ENCODE measurements around the gene RNF19B.
A peak's percentile ranks its signal among the peaks of the same experiment; 100 is the strongest.

The RNF19B gene

GRCh38 chr1:32967888-32968568, 3.4 kb upstream of the RNF19B start:
- Histone ChIP-seq H3K14ac (ENCODE audit: low read length) (no peak overlapping the region), H2BK120ac (ENCODE audit: low read depth, low read length) (no peak overlapping the region), H4K8ac (ENCODE audit: low read depth, low read length) (no peak overlapping the region), H3K9me3 (replicated peaks in 1 of 2; ENCODE audit: control insufficient read depth in 2 of 2, insufficient read depth in 1 of 2, low read depth in 1 of 2, low read length in 2 of 2) (no peaks in the 10 kb centered on the region), H3K79me1 (ENCODE audit: low read depth, low read length) (peaks cover 2% of the 10 kb centered on the region), H2AK5ac (ENCODE audit: low read depth, low read length) (no peak overlapping the region), H2BK5ac (ENCODE audit: low read length) (no peak overlapping the region), H2AFZ (ENCODE audit: low read length) (peak overlapping the region; percentile 57), H3K9ac (ENCODE audit: low read depth, low read length, poor library complexity) (no peak overlapping the region), H2BK12ac (ENCODE audit: low read length) (no peak overlapping the region), H3K36me3 (replicated peaks in 1 of 2; ENCODE audit: control insufficient read depth in 2 of 2, insufficient read depth in 2 of 2, low read length in 2 of 2) (no peaks in the 10 kb centered on the region), H3K18ac (ENCODE audit: low read length) (no peak overlapping the region), H3K4ac (ENCODE audit: low read length) (no peak overlapping the region), H3K27ac (replicated peaks; ENCODE audit: low read length) (no peak overlapping the region), H3K4me1 (ENCODE audit: control insufficient read depth in 2 of 2, insufficient read depth in 1 of 2, low read depth in 1 of 2, low read length in 2 of 2) (peaks cover 2 to 4% of the 10 kb centered on the region in 2 donors), H3K27me3 (ENCODE audit: control insufficient read depth in 3 of 3, insufficient read depth in 3 of 3, low read depth in 1 of 3, low read length in 3 of 3) (peaks cover 0 to 42% (median 22%) of the 10 kb centered on the region in 3 experiments), H2BK15ac (ENCODE audit: low read length) (no peak overlapping the region), H3K4me2 (ENCODE audit: insufficient read depth, low read length, poor library complexity, severe bottlenecking) (no peak overlapping the region), H3K4me3 (ENCODE audit: low read length in 2 of 2) (no peak overlapping the region), H3K23ac (ENCODE audit: low read depth, low read length, poor library complexity) (no peak overlapping the region), H4K91ac (ENCODE audit: low read depth, low read length, poor library complexity) (no peak overlapping the region)
- no CpG with 5 or more reads among the region's 4 CpGs for WGBS, 2 donors (ENCODE audit: extremely low coverage in 2 of 2, insufficient read length in 2 of 2, insufficient replicate concordance in 1 of 2)
- DNase-seq (ENCODE audit: low spot score) = no peak

GRCh38 chr1:32966900-32967299, 2.3 kb upstream of the RNF19B start:
- Histone ChIP-seq H3K23ac (ENCODE audit: low read depth, low read length, poor library complexity) (no peak overlapping the region), H3K4me2 (ENCODE audit: insufficient read depth, low read length, poor library complexity, severe bottlenecking) (no peak overlapping the region), H4K8ac (ENCODE audit: low read depth, low read length) (no peak overlapping the region), H3K9ac (ENCODE audit: low read depth, low read length, poor library complexity) (no peak overlapping the region), H3K4me3 (ENCODE audit: low read length in 2 of 2) (no peak overlapping the region), H4K91ac (ENCODE audit: low read depth, low read length, poor library complexity) (no peak overlapping the region), H2BK5ac (ENCODE audit: low read length) (no peak overlapping the region), H2BK15ac (ENCODE audit: low read length) (no peak overlapping the region), H2AK5ac (ENCODE audit: low read depth, low read length) (no peak overlapping the region), H3K36me3 (replicated peaks in 1 of 2; ENCODE audit: control insufficient read depth in 2 of 2, insufficient read depth in 2 of 2, low read length in 2 of 2) (no peaks in the 10 kb centered on the region), H3K27ac (replicated peaks; ENCODE audit: low read length) (no peak overlapping the region), H3K14ac (ENCODE audit: low read length) (no peak overlapping the region), H2BK12ac (ENCODE audit: low read length) (no peak overlapping the region), H3K9me3 (replicated peaks in 1 of 2; ENCODE audit: control insufficient read depth in 2 of 2, insufficient read depth in 1 of 2, low read depth in 1 of 2, low read length in 2 of 2) (no peaks in the 10 kb centered on the region), H3K4me1 (ENCODE audit: control insufficient read depth in 2 of 2, insufficient read depth in 1 of 2, low read depth in 1 of 2, low read length in 2 of 2) (peaks cover 3 to 4% of the 10 kb centered on the region in 2 donors), H3K18ac (ENCODE audit: low read length) (no peak overlapping the region), H3K4ac (ENCODE audit: low read length) (no peak overlapping the region), H3K79me1 (ENCODE audit: low read depth, low read length) (peaks cover 2% of the 10 kb centered on the region), H2AFZ (ENCODE audit: low read length) (no peak overlapping the region), H2BK120ac (ENCODE audit: low read depth, low read length) (no peak overlapping the region), H3K27me3 (ENCODE audit: control insufficient read depth in 3 of 3, insufficient read depth in 3 of 3, low read depth in 1 of 3, low read length in 3 of 3) (peaks cover 0 to 34% (median 14%) of the 10 kb centered on the region in 3 experiments)
- WGBS, 2 donors (ENCODE audit: extremely low coverage in 2 of 2, insufficient read length in 2 of 2, insufficient replicate concordance in 1 of 2) = no CpG with 5 or more reads among the region's 2 CpGs
- DNase-seq (ENCODE audit: low spot score) = no peak

- Histone ChIP-seq H2AK5ac (ENCODE audit: low read depth, low read length) (no peak overlapping the region), H3K36me3 (replicated peaks in 1 of 2; ENCODE audit: control insufficient read depth in 2 of 2, insufficient read depth in 2 of 2, low read length in 2 of 2) (no peaks in the 10 kb centered on the region), H3K4me3 (ENCODE audit: low read length in 2 of 2) (peak overlapping the region in 1 of 2 donors; percentile 95), H3K4me2 (ENCODE audit: insufficient read depth, low read length, poor library complexity, severe bottlenecking) (peak overlapping the region; percentile 37), H4K8ac (ENCODE audit: low read depth, low read length) (no peak overlapping the region), H2BK120ac (ENCODE audit: low read depth, low read length) (no peak overlapping the region), H3K4me1 (ENCODE audit: control insufficient read depth in 2 of 2, insufficient read depth in 1 of 2, low read depth in 1 of 2, low read length in 2 of 2) (peaks cover 3 to 4% of the 10 kb centered on the region in 2 donors), H2BK15ac (ENCODE audit: low read length) (no peak overlapping the region), H3K9ac (ENCODE audit: low read depth, low read length, poor library complexity) (no peak overlapping the region), H3K9me3 (replicated peaks in 1 of 2; ENCODE audit: control insufficient read depth in 2 of 2, insufficient read depth in 1 of 2, low read depth in 1 of 2, low read length in 2 of 2) (no peaks in the 10 kb centered on the region), H3K4ac (ENCODE audit: low read length) (no peak overlapping the region), H3K27ac (replicated peaks; ENCODE audit: low read length) (no peak overlapping the region), H2BK5ac (ENCODE audit: low read length) (no peak overlapping the region), H4K91ac (ENCODE audit: low read depth, low read length, poor library complexity) (no peak overlapping the region), H3K18ac (ENCODE audit: low read length) (no peak overlapping the region), H2BK12ac (ENCODE audit: low read length) (no peak overlapping the region), H3K79me1 (ENCODE audit: low read depth, low read length) (peaks cover 3% of the 10 kb centered on the region), H3K23ac (ENCODE audit: low read depth, low read length, poor library complexity) (no peak overlapping the region), H2AFZ (ENCODE audit: low read length) (peak overlapping the region; percentile 96), H3K14ac (ENCODE audit: low read length) (no peak overlapping the region), H3K27me3 (ENCODE audit: control insufficient read depth in 3 of 3, insufficient read depth in 3 of 3, low read depth in 1 of 3, low read length in 3 of 3) (peaks cover 0 to 20% (median 0%) of the 10 kb centered on the region in 3 experiments)
- DNase-seq (ENCODE audit: low spot score) = no peak
- WGBS, 2 donors (ENCODE audit: extremely low coverage in 2 of 2, insufficient read length in 2 of 2, insufficient replicate concordance in 1 of 2) = no CpG with 5 or more reads among the region's 5 CpGs
These were observed 690 bp upstream of the RNF19B start for GRCh38 chr1:32965251-32965747.

GRCh38 chr1:32963746-32964460, 706 bp downstream of the RNF19B start:
- H3K23ac ChIP-seq (ENCODE audit: low read depth, low read length, poor library complexity) = peak overlapping the region; percentile 100
- peak overlapping the region; percentile 95 for H2BK5ac ChIP-seq (ENCODE audit: low read length)
- peak; percentile 54 for DNase-seq (ENCODE audit: low spot score)

More at GRCh38 chr1:32963746-32964460, 706 bp downstream of the RNF19B start:
- Histone ChIP-seq H2AK5ac (ENCODE audit: low read depth, low read length) (peak overlapping the region; percentile 34), H3K27me3 (ENCODE audit: control insufficient read depth in 3 of 3, insufficient read depth in 3 of 3, low read depth in 1 of 3, low read length in 3 of 3) (peaks cover 0 to 17% (median 0%) of the 10 kb centered on the region in 3 experiments), H3K4me1 (ENCODE audit: control insufficient read depth in 2 of 2, insufficient read depth in 1 of 2, low read depth in 1 of 2, low read length in 2 of 2) (peaks cover 3 to 4% of the 10 kb centered on the region in 2 donors), H2BK12ac (ENCODE audit: low read length) (no peak overlapping the region), H3K79me1 (ENCODE audit: low read depth, low read length) (peaks cover 3% of the 10 kb centered on the region), H3K14ac (ENCODE audit: low read length) (peak overlapping the region; percentile 82), H3K4me3 (ENCODE audit: low read length in 2 of 2) (peak overlapping the region; percentile 95), H4K8ac (ENCODE audit: low read depth, low read length) (no peak overlapping the region), H3K4me2 (ENCODE audit: insufficient read depth, low read length, poor library complexity, severe bottlenecking) (peak overlapping the region; percentile 76), H3K27ac (replicated peaks; ENCODE audit: low read length) (peak overlapping the region; percentile 90), H2BK120ac (ENCODE audit: low read depth, low read length) (no peak overlapping the region), H3K9ac (ENCODE audit: low read depth, low read length, poor library complexity) (peak overlapping the region; percentile 95), H2BK15ac (ENCODE audit: low read length) (peak overlapping the region; percentile 71), H3K4ac (ENCODE audit: low read length) (no peak overlapping the region), H3K36me3 (replicated peaks in 1 of 2; ENCODE audit: control insufficient read depth in 2 of 2, insufficient read depth in 2 of 2, low read length in 2 of 2) (no peaks in the 10 kb centered on the region), H3K18ac (ENCODE audit: low read length) (peak overlapping the region; percentile 92), H4K91ac (ENCODE audit: low read depth, low read length, poor library complexity) (no peak overlapping the region), H2AFZ (ENCODE audit: low read length) (peak overlapping the region; percentile 92), H3K9me3 (replicated peaks in 1 of 2; ENCODE audit: control insufficient read depth in 2 of 2, insufficient read depth in 1 of 2, low read depth in 1 of 2, low read length in 2 of 2) (no peaks in the 10 kb centered on the region)
- WGBS, 2 donors (ENCODE audit: extremely low coverage in 2 of 2, insufficient read length in 2 of 2, insufficient replicate concordance in 1 of 2) = no CpG with 5 or more reads among the region's 78 CpGs

All from neuronal stem cell (in vitro differentiated cells).